Keratinocyte (primary cell): ENCODE measurements around the gene PMEPA1. TPM values are rescaled to one million over a fixed set of nuclear protein-coding genes. Genes with fewer than 3 reads are reported as not detected.
"Not testable (repeated sequence)": the region's sequence is repeated elsewhere in the genome, so short reads cannot be mapped to it uniquely, and the experiment has no call there.

Experiments
- DNase-seq: peaks from one replicate; pipeline ENCODE4 v3.0.0-alpha.2; 2011; ENCODE audit warnings: low read depth, missing footprints, low spot score
- FAIRE-seq: peaks from 2 replicates; lab custom pipeline; 2011; peaks lifted over from hg19 to GRCh38; lab: Jason Lieb, UNC
- H2AFZ ChIP-seq: 2 replicates; pipeline ENCODE4 v1.6.0; 2012; ENCODE audit warnings: low read length, control low read depth, inconsistent platforms; ENCODE audit not compliant: control insufficient read depth
- H3K27ac ChIP-seq: 2 replicates; pipeline ENCODE4 v1.5.1; 2011; ENCODE audit warnings: low read length; ENCODE audit not compliant: control insufficient read depth, insufficient read depth
- H3K27me3 ChIP-seq: 3 replicates; pipeline ENCODE4 v1.6.0; 2011; ENCODE audit warnings: low read length; ENCODE audit not compliant: control insufficient read depth, insufficient read depth; ENCODE audit errors: extremely low read depth
- H3K36me3 ChIP-seq, 2 experiments: 2 replicates in 1 of 2; 3 replicates in 1 of 2; pipeline ENCODE4 v1.5.1; 2011; ENCODE audit warnings: low read length in 2 of 2, mild to moderate bottlenecking in 1 of 2; ENCODE audit not compliant: control insufficient read depth in 2 of 2, insufficient read depth in 2 of 2; ENCODE audit errors: extremely low read depth in 1 of 2
- H3K4me1 ChIP-seq: 3 replicates; pipeline ENCODE4 v1.5.1; 2011; ENCODE audit warnings: low read length; ENCODE audit not compliant: control insufficient read depth, insufficient read depth; ENCODE audit errors: extremely low read depth
- H3K4me2 ChIP-seq: 3 replicates; pipeline ENCODE4 v1.6.0; 2011; ENCODE audit warnings: low read depth, low read length; ENCODE audit not compliant: control insufficient read depth, insufficient read depth; ENCODE audit errors: extremely low read depth
- H3K4me3 ChIP-seq, 3 experiments: fragments of 200-600 bp in 1 of 3; sonication (generic) in 1 of 3; 2 replicates in 2 of 3; 3 replicates in 1 of 3; pipeline ENCODE4 v1.5.1; 2011 to 2016; ENCODE audit warnings: low read length in 3 of 3, mild to moderate bottlenecking in 3 of 3, control low read depth in 2 of 3, inconsistent platforms in 1 of 3, low read depth in 1 of 3, mixed read lengths in 1 of 3, mixed run types in 1 of 3, moderate library complexity in 1 of 3; ENCODE audit not compliant: control insufficient read depth in 2 of 3, insufficient read depth in 2 of 3; ENCODE audit errors: extremely low read depth in 1 of 3
- H3K79me2 ChIP-seq: 2 replicates; pipeline ENCODE4 v1.6.0; 2012; ENCODE audit warnings: low read length; ENCODE audit not compliant: control insufficient read depth, insufficient read depth
- H3K9ac ChIP-seq: 3 replicates; pipeline ENCODE4 v1.6.0; 2011; ENCODE audit warnings: low read length; ENCODE audit not compliant: control insufficient read depth, insufficient read depth; ENCODE audit errors: extremely low read depth
- H3K9me1 ChIP-seq: 3 replicates; pipeline ENCODE4 v1.6.0; 2011; ENCODE audit warnings: low read length; ENCODE audit not compliant: control insufficient read depth, insufficient read depth; ENCODE audit errors: extremely low read depth
- H3K9me3 ChIP-seq: 2 replicates; pipeline ENCODE4 v1.5.1; 2012; ENCODE audit warnings: low read depth, low read length; ENCODE audit not compliant: control insufficient read depth
- H4K20me1 ChIP-seq: 3 replicates; pipeline ENCODE4 v1.6.0; 2011; ENCODE audit warnings: low read length; ENCODE audit not compliant: control insufficient read depth, insufficient read depth; ENCODE audit errors: extremely low read depth
- CTCF ChIP-seq, 3 experiments: IDR thresholded peaks in 1 of 3; conservative IDR thresholded peaks in 1 of 3; optimal IDR thresholded peaks in 1 of 3; 2 replicates in 2 of 3; 3 replicates in 1 of 3; pipeline versions ENCODE3 to v1.5.1; 2011; ENCODE audit warnings: low read length in 3 of 3, mild to moderate bottlenecking in 3 of 3, moderate library complexity in 2 of 3, control low read depth in 1 of 3, inconsistent platforms in 1 of 3; ENCODE audit not compliant: insufficient read depth in 2 of 3; ENCODE audit errors: extremely low read depth in 1 of 3
- EZH2 ChIP-seq: IDR thresholded peaks from one replicate; pipeline ENCODE4 v1.6.1; 2012; ENCODE audit warnings: inconsistent platforms, mild to moderate bottlenecking, low read length, moderate library complexity
- dilution Hi-C: fragments of 300-500 bp; cut with MboI; formaldehyde crosslinking; loops from one replicate; pipeline ENCODE4 v1.7.0; 2020; ENCODE audit warnings: low sequenced_read_pairs; ENCODE audit not compliant: extremely low pct_ligation_motif_present
- polyA plus RNA-seq, 5 experiments: library from polyadenylated mRNA; depleted of rRNA in 3 of 5; stranded (reverse) in 3 of 5; stranded (forward) in 1 of 5; unstranded in 1 of 5; fragments of >200 nt; gene quantifications; 1 replicate in 1 of 5; 2 replicates in 3 of 5; 3 replicates in 1 of 5; pipeline versions ENCODE4 v1.2.1 to v1.2.3, GENCODE V29; 2011 to 2012; ENCODE audit warnings: missing spikeins in 2 of 5, low read depth in 1 of 5, low replicate concordance in 1 of 5

PMEPA1 gene
- polyA plus RNA-seq, 1 donor (not counting 4 experiments of a cell fraction or from before 2014, with no cell fraction given) = 29.0 TPM

GRCh38 chr20:57632286-57632685, 77.5 kb downstream of the PMEPA1 start:
- H4K20me1 ChIP-seq = no peaks in the 10 kb centered on the region
- no peak for FAIRE-seq
- peaks cover 28% of the 10 kb centered on the region for H3K27me3 ChIP-seq
- H3K4me1 ChIP-seq = no peaks in the 10 kb centered on the region
- no peaks in the 10 kb centered on the region for H3K9me1 ChIP-seq
- H3K27ac ChIP-seq = no peak overlapping the region
- no peak for DNase-seq
- no peaks in the 10 kb centered on the region for H3K9me3 ChIP-seq
- H3K4me3 ChIP-seq = no peak overlapping the region
- no peak overlapping the region for H2AFZ ChIP-seq
- dilution Hi-C loops = no loop called here
- no peak for TF ChIP-seq EZH2
- no peaks in the 10 kb centered on the region for H3K36me3 ChIP-seq
- H3K79me2 ChIP-seq = no peaks in the 10 kb centered on the region
- no peak overlapping the region for H3K9ac ChIP-seq
- H3K4me2 ChIP-seq = no peak overlapping the region

- Histone ChIP-seq H3K27me3 (peaks cover 13% of the 10 kb centered on the region), H3K9ac (no peak overlapping the region), H3K4me3 (no peak overlapping the region), H3K27ac (no peak overlapping the region), H3K9me1 (no peaks in the 10 kb centered on the region), H3K79me2 (no peaks in the 10 kb centered on the region), H3K4me2 (no peak overlapping the region), H3K36me3 (no peaks in the 10 kb centered on the region), H3K9me3 (no peaks in the 10 kb centered on the region), H3K4me1 (no peaks in the 10 kb centered on the region), H4K20me1 (no peaks in the 10 kb centered on the region), H2AFZ (no peak overlapping the region)
- dilution Hi-C loops = no loop called here
- DNase-seq (no peak), FAIRE-seq (no peak)
- TF ChIP-seq EZH2 = no peak
- TF ChIP-seq CTCF (optimal IDR thresholded peaks at IDR 0.05 in 1 of 3, IDR thresholded peaks at IDR 0.05 in 1 of 3, conservative IDR thresholded peaks at IDR 0.05 in 1 of 3; ENCODE audit: extremely low read depth in 1 of 3, insufficient read depth in 2 of 3, low read length in 3 of 3) = no peak
Measured at GRCh38 chr20:57630061-57630460, 79.8 kb downstream of the PMEPA1 start.

GRCh38 chr20:57629491-57629901, 80.3 kb downstream of the PMEPA1 start:
- H3K4me3 ChIP-seq, H3K4me1 ChIP-seq, H3K4me2 ChIP-seq, H3K9ac ChIP-seq, H3K27ac ChIP-seq, H3K9me3 ChIP-seq, H2AFZ ChIP-seq, H3K36me3 ChIP-seq, H3K9me1 ChIP-seq, FAIRE-seq, H3K79me2 ChIP-seq, dilution Hi-C loops, DNase-seq, H4K20me1 ChIP-seq: not testable (repeated sequence)
- H3K27me3 ChIP-seq = peaks cover 13% of the 10 kb centered on the region

GRCh38 chr20:57628962-57629308, 80.9 kb downstream of the PMEPA1 start:
- H3K4me3 ChIP-seq, H3K27ac ChIP-seq, H4K20me1 ChIP-seq: not testable (repeated sequence)

More at GRCh38 chr20:57628962-57629308, 80.9 kb downstream of the PMEPA1 start:
- H3K4me1 ChIP-seq, H3K4me2 ChIP-seq, H2AFZ ChIP-seq, H3K36me3 ChIP-seq, dilution Hi-C loops, H3K9me3 ChIP-seq, H3K79me2 ChIP-seq, H3K9ac ChIP-seq, DNase-seq, H3K9me1 ChIP-seq, H3K27me3 ChIP-seq, FAIRE-seq: not testable (repeated sequence)
